A549 (cell line): ENCODE data around the gene ATF4. TPM values are rescaled to one million over a fixed set of nuclear protein-coding genes. Genes with fewer than 3 reads are reported as not detected.
A peak's percentile ranks its signal among the peaks of the same experiment; 100 is the strongest.

Experiments used
- ATAC-seq, 2 experiments: fragments of 200-7000 bp in 1 of 2; fragments of >200 bp in 1 of 2; cut with Nextera tagmentation in 1 of 2; cut with Tn5 transposase in 1 of 2; 3 replicates each; pipeline versions ENCODE4 v1.8.0 to v1.9.1; 2018 to 2020; ENCODE audit warnings: mild to moderate bottlenecking in 1 of 2, moderate library complexity in 1 of 2
- CTCF ChIA-PET: fragments of 300-600 bp; sonication (Branson Sonifier 250); formaldehyde crosslinking; extraction: SDS; loops from one replicate; lab custom pipeline; 2021; ENCODE audit warnings: antibody characterized with exemption, inconsistent platforms; lab: Yijun Ruan, JAX
- POLR2A ChIA-PET: fragments of 350-600 bp; formaldehyde crosslinking; extraction: SDS; loops from one replicate; lab custom pipeline; 2021; ENCODE audit warnings: antibody characterized with exemption, inconsistent platforms; lab: Yijun Ruan, JAX
- DNase-seq, 2 experiments: peaks; one replicate each; pipeline versions ENCODE4 v3.0.0 to v3.0.0-alpha.2; 2011 to 2016; ENCODE audit warnings: low read depth in 1 of 2, low spot score in 1 of 2
- FAIRE-seq: peaks from 2 replicates; lab custom pipeline; 2011; peaks lifted over from hg19 to GRCh38; lab: Jason Lieb, UNC
- H3K27ac ChIP-seq, 2 experiments: fragments of >200 bp; sonication (Bioruptor Twin); formaldehyde crosslinking; 3 replicates each; pipeline ENCODE4 v1.5.1; 2016 to 2017
- H3K4me1 ChIP-seq: fragments of >200 bp; sonication (Bioruptor Twin); formaldehyde crosslinking; 3 replicates; pipeline ENCODE4 v1.6.1; 2016
- H3K4me2 ChIP-seq: fragments of >200 bp; sonication (Bioruptor Twin); formaldehyde crosslinking; 3 replicates; pipeline ENCODE4 v1.6.1; 2016
- H3K4me3 ChIP-seq: fragments of >200 bp; sonication (Bioruptor Twin); formaldehyde crosslinking; 3 replicates; pipeline ENCODE4 v1.5.1; 2016
- H3K9me3 ChIP-seq: fragments of >200 bp; sonication (Bioruptor Twin); formaldehyde crosslinking; 3 replicates; pipeline ENCODE4 v1.6.1; 2016
- CBX8 ChIP-seq: fragments of 200-600 bp; sonication (generic); IDR thresholded peaks from 2 replicates; pipeline ENCODE4 v1.6.1; 2016
- CEBPB ChIP-seq, 2 experiments: fragments of >200 bp in 1 of 2; sonication (Bioruptor Twin) in 1 of 2; formaldehyde crosslinking in 1 of 2; IDR thresholded peaks; 2 replicates each; pipeline ENCODE4 v1.6.1; 2012 to 2016
- EP300 ChIP-seq, 2 experiments: fragments of >200 bp; sonication (Bioruptor Twin); formaldehyde crosslinking; IDR thresholded peaks; 2 replicates in 1 of 2; 3 replicates in 1 of 2; pipeline ENCODE4 v1.6.1; 2016 to 2017
- ESRRA ChIP-seq: fragments of 150-350 bp; IDR thresholded peaks from 2 replicates; pipeline ENCODE4 v1.6.1; 2014; ENCODE audit warnings: mild to moderate bottlenecking, low read length, borderline replicate concordance
- FOSB ChIP-seq: fragments of 250-450 bp; sonication (Bioruptor Pico); IDR thresholded peaks from 2 replicates; pipeline ENCODE4 v1.5.0; 2020; ENCODE audit warnings: mild to moderate bottlenecking, moderate library complexity
- FOXS1 ChIP-seq: fragments of 250-450 bp; sonication (Bioruptor Pico); IDR thresholded peaks from 2 replicates; pipeline ENCODE4 v1.5.0; 2020; ENCODE audit warnings: mild to moderate bottlenecking, moderate library complexity
- HOXA7 ChIP-seq: fragments of 250-450 bp; sonication (Bioruptor Pico); IDR thresholded peaks from 2 replicates; pipeline ENCODE4 v1.5.0; 2020; ENCODE audit warnings: mild to moderate bottlenecking, moderate library complexity
- HOXB13 ChIP-seq: fragments of 250-450 bp; sonication (Bioruptor Pico); IDR thresholded peaks from 2 replicates; pipeline ENCODE4 v1.5.0; 2020; ENCODE audit warnings: low read depth, mild to moderate bottlenecking, moderate library complexity
- JUN ChIP-seq, 2 experiments: fragments of >200 bp; sonication (Bioruptor Twin); formaldehyde crosslinking; IDR thresholded peaks; 2 replicates in 1 of 2; 3 replicates in 1 of 2; pipeline ENCODE4 v1.6.1; 2016 to 2017
- JUNB ChIP-seq: fragments of >200 bp; sonication (Bioruptor Twin); formaldehyde crosslinking; IDR thresholded peaks from 2 replicates; pipeline ENCODE4 v1.6.1; 2016
- MYC ChIP-seq: IDR thresholded peaks from 2 replicates; pipeline ENCODE4 v1.6.1; 2012; ENCODE audit warnings: mild to moderate bottlenecking, inconsistent platforms, low read length, improper control_type of control experiment, borderline replicate concordance
- NPAS2 ChIP-seq: fragments of 250-450 bp; sonication (Bioruptor Pico); IDR thresholded peaks from 2 replicates; pipeline ENCODE4 v1.8.0; 2022; ENCODE audit warnings: mild to moderate bottlenecking, moderate library complexity, borderline replicate concordance
- POLR2AphosphoS2 ChIP-seq: conservative IDR thresholded peaks from 2 replicates; pipeline ENCODE4 v1.6.1; 2012; ENCODE audit warnings: low read length, improper control_type of control experiment, inconsistent platforms
- RAD21 ChIP-seq, 2 experiments: fragments of >200 bp in 1 of 2; sonication (Bioruptor Twin) in 1 of 2; formaldehyde crosslinking in 1 of 2; IDR thresholded peaks in 1 of 2; conservative IDR thresholded peaks in 1 of 2; 2 replicates in 1 of 2; 3 replicates in 1 of 2; pipeline ENCODE4 v1.6.1; 2012 to 2018; ENCODE audit warnings: inconsistent platforms in 1 of 2
- RARB ChIP-seq: fragments of 250-450 bp; sonication (Bioruptor Pico); IDR thresholded peaks from 2 replicates; pipeline ENCODE4 v1.8.0; 2021; ENCODE audit warnings: mild to moderate bottlenecking, moderate library complexity
- RCOR1 ChIP-seq: fragments of 150-350 bp; IDR thresholded peaks from 2 replicates; pipeline ENCODE4 v1.6.1; 2014; ENCODE audit warnings: antibody characterized with exemption, low read length, low read depth
- SMC3 ChIP-seq: fragments of >200 bp; sonication (Bioruptor Twin); formaldehyde crosslinking; IDR thresholded peaks from 3 replicates; pipeline ENCODE4 v1.6.1; 2018; ENCODE audit warnings: inconsistent platforms
- SREBF2 ChIP-seq: fragments of 450-650 bp; IDR thresholded peaks from 2 replicates; pipeline ENCODE4 v1.6.1; 2014; ENCODE audit warnings: mild to moderate bottlenecking, moderate library complexity
- ZC3H11A ChIP-seq: fragments of 450-650 bp; IDR thresholded peaks from 2 replicates; pipeline ENCODE4 v1.6.1; 2014; ENCODE audit warnings: antibody characterized with exemption, mild to moderate bottlenecking
- WGBS: methylation state at CpG from one replicate; pipeline ENCODE4 v1.1.6; 2017; ENCODE audit errors: missing lambda C conversion rate; 5-methylcytosine and 5-hydroxymethylcytosine counted together
- polyA plus RNA-seq, 4 experiments: library from polyadenylated mRNA; depleted of rRNA in 3 of 4; stranded (reverse); fragments of >200 nt; fragmentation: RNase III in 1 of 4; extraction: RNeasy Plus Mini Kit Qiagen cat#74134 plus additional on column Dnase treatment in 1 of 4; gene quantifications; 2 replicates in 3 of 4; 3 replicates in 1 of 4; pipeline ENCODE4 v1.2.3, GENCODE V29; 2011 to 2017
- TF ChIP-seq, protein P1 (sequence below): fragments of 200-600 bp; sonication (generic); IDR thresholded peaks from 2 replicates; pipeline ENCODE4 v1.6.1; 2016; ENCODE audit warnings: antibody characterized with exemption, mild to moderate bottlenecking, moderate library complexity
- TF ChIP-seq, protein P2 (sequence below): IDR thresholded peaks from 2 replicates; pipeline ENCODE4 v1.6.1; 2012
- TF ChIP-seq, protein P3 (sequence below): fragments of 250-450 bp; sonication (Bioruptor Pico); IDR thresholded peaks from 2 replicates; pipeline ENCODE4 v1.5.0; 2021; ENCODE audit warnings: mild to moderate bottlenecking, moderate library complexity, borderline replicate concordance
- TF ChIP-seq, protein P4 (sequence below): fragments of >200 bp; sonication (Bioruptor Twin); formaldehyde crosslinking; IDR thresholded peaks from 3 replicates; pipeline ENCODE4 v1.6.1; 2016
- TF ChIP-seq, protein P5 (sequence below): fragments of 450-650 bp; IDR thresholded peaks from 2 replicates; pipeline ENCODE4 v1.6.1; 2014; ENCODE audit warnings: antibody characterized with exemption
- TF ChIP-seq, protein P6 (sequence below): fragments of >200 bp; sonication (Bioruptor Twin); formaldehyde crosslinking; IDR thresholded peaks from 3 replicates; pipeline ENCODE4 v1.5.1; 2016

Gene ATF4
- polyA plus RNA-seq, 2 of the 4 experiments (the other 2 are of a cell fraction): 242 to 593 TPM

DNA sequence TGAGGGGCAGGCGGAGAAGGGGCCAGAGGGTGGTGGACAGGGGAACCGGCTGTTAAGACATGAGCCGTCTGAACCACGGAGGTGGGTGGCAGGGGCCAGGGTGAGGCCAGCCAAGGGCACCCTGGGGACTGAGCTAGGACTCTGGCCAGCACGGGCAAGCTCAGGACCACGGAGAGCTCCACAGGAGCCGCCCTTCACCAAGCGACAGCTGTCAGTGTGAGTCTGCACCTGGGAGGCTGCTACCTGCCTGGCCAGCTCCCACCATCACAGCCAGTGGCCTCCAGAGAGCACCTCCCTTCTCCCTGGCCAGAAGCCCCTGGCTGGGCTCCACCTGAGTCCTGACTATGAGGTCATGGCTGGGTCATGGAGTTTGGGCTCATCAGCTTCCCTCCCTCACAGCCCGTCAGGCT, 41.9 kb upstream of the ATF4 start:
- DNase-seq: no peak
- peak in 1 of 2 experiments; percentile 56; a peak in 4 of 6 replicates for ATAC-seq
- no peak for FAIRE-seq
- 67% methylated on average over 4 of the region's 9 CpGs for WGBS
- TF ChIP-seq RARB (CRISPR knock-in tag): no peak
- TF ChIP-seq, protein P1, sequence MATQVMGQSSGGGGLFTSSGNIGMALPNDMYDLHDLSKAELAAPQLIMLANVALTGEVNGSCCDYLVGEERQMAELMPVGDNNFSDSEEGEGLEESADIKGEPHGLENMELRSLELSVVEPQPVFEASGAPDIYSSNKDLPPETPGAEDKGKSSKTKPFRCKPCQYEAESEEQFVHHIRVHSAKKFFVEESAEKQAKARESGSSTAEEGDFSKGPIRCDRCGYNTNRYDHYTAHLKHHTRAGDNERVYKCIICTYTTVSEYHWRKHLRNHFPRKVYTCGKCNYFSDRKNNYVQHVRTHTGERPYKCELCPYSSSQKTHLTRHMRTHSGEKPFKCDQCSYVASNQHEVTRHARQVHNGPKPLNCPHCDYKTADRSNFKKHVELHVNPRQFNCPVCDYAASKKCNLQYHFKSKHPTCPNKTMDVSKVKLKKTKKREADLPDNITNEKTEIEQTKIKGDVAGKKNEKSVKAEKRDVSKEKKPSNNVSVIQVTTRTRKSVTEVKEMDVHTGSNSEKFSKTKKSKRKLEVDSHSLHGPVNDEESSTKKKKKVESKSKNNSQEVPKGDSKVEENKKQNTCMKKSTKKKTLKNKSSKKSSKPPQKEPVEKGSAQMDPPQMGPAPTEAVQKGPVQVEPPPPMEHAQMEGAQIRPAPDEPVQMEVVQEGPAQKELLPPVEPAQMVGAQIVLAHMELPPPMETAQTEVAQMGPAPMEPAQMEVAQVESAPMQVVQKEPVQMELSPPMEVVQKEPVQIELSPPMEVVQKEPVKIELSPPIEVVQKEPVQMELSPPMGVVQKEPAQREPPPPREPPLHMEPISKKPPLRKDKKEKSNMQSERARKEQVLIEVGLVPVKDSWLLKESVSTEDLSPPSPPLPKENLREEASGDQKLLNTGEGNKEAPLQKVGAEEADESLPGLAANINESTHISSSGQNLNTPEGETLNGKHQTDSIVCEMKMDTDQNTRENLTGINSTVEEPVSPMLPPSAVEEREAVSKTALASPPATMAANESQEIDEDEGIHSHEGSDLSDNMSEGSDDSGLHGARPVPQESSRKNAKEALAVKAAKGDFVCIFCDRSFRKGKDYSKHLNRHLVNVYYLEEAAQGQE: peak; percentile 86
- ChIA-PET POLR2A (no interaction called here), CTCF (interaction anchor here (1.2 to 2.3 kb wide), 6 partner anchors 14 to 343 kb away, joined by 3 to 8 read pairs (median 4); no protein-coding TSS in a partner anchor)
- H3K4me2 ChIP-seq: no peak overlapping the region
- peaks cover 7% of the 10 kb centered on the region; the same call in 1 of the 3 replicates for H3K4me1 ChIP-seq
- no peak overlapping the region for H3K4me3 ChIP-seq
- no peak overlapping the region for H3K27ac ChIP-seq
- no peaks in the 10 kb centered on the region for H3K9me3 ChIP-seq

DNA sequence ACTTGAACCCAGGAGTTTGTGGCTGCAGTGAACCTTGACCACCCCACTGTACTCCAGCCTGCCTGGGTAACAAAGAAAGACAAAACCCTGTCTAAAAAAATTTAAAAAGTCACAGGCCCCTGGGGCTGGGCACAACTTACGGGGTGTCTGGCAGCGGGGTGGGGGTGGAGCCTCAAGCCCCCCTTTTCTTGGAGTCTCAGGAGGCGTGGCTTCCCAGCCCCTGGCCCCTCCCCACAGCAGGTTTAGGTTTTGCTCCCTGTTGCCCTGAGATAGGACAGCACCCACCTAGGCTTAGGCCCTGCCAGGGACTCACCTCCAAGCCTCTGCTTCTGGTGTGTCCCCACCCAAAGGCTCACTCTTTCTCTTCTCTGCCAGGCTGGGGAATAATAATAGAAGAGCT, 41.1 kb upstream of the ATF4 start:
- peaks cover 4% of the 10 kb centered on the region; the same call in 1 of the 3 replicates for H3K4me1 ChIP-seq
- no peak overlapping the region for H3K4me3 ChIP-seq
- no peak for ATAC-seq
- TF ChIP-seq CBX8: no peak
- TF ChIP-seq NPAS2 (CRISPR knock-in tag): no peak
- TF ChIP-seq MYC: no peak
- TF ChIP-seq HOXB13: no peak
- TF ChIP-seq JUNB: no peak
- TF ChIP-seq FOXS1: no peak
- TF ChIP-seq HOXA7 (CRISPR knock-in tag): no peak
- TF ChIP-seq, protein P2, sequence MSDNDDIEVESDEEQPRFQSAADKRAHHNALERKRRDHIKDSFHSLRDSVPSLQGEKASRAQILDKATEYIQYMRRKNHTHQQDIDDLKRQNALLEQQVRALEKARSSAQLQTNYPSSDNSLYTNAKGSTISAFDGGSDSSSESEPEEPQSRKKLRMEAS: no peak
- TF ChIP-seq, all 56 proteins: peak for 0
- ChIA-PET POLR2A (no interaction called here), CTCF (interaction anchor here (1.2 to 6.4 kb wide), 4 partner anchors 14 to 343 kb away, joined by 4 to 43 read pairs (median 6); no protein-coding TSS in a partner anchor)
- no peak overlapping the region for H3K27ac ChIP-seq
- DNase-seq (no peak), FAIRE-seq (no peak)
- H3K9me3 ChIP-seq: no peaks in the 10 kb centered on the region
- no peak overlapping the region for H3K4me2 ChIP-seq
- WGBS: 14% methylated on average over 1 of the region's 3 CpGs

DNA sequence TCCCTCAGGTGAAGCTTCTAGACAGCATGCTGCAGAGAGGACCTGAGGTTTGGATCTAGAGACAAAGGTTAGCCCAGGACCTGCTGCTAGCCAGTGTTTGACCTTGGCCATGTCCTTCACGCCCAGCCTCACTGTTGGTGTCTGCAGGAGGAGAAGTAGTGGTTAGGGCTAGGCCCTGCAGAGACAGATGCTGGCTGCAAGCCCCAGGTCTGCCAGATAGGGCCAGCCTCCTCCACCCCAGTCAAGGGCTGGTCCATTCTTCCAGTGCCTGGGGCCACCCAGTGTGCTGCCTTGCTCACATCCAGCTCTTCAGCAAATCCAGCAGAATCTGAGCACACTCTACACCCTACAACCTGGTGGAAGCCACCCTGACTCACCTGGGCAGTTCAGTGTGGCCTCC, 39.8 kb upstream of the ATF4 start:
- FAIRE-seq: no peak
- H3K4me1 ChIP-seq: no peaks in the 10 kb centered on the region
- no peak overlapping the region for H3K4me3 ChIP-seq
- H3K9me3 ChIP-seq: no peaks in the 10 kb centered on the region
- WGBS: 57% methylated on average over 1 of the region's 1 CpG
- DNase-seq: no peak
- ATAC-seq: no peak
- ChIA-PET POLR2A (no interaction called here), CTCF (interaction anchor here (2.3 to 6.4 kb wide), 2 partner anchors 13 to 16 kb away, joined by 8 to 43 read pairs; no protein-coding TSS in a partner anchor)
- H3K4me2 ChIP-seq: no peak overlapping the region
- no peak overlapping the region for H3K27ac ChIP-seq
- TF ChIP-seq, protein P3, sequence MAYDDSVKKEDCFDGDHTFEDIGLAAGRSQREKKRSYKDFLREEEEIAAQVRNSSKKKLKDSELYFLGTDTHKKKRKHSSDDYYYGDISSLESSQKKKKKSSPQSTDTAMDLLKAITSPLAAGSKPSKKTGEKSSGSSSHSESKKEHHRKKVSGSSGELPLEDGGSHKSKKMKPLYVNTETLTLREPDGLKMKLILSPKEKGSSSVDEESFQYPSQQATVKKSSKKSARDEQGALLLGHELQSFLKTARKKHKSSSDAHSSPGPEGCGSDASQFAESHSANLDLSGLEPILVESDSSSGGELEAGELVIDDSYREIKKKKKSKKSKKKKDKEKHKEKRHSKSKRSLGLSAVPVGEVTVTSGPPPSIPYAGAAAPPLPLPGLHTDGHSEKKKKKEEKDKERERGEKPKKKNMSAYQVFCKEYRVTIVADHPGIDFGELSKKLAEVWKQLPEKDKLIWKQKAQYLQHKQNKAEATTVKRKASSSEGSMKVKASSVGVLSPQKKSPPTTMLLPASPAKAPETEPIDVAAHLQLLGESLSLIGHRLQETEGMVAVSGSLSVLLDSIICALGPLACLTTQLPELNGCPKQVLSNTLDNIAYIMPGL (CRISPR knock-in tag): no peak
- TF ChIP-seq JUN (IDR thresholded peaks at IDR 0.05) (no peak), RAD21 (conservative IDR thresholded peaks at IDR 0.05 in 1 of 2, IDR thresholded peaks at IDR 0.05 in 1 of 2) (no peak), POLR2AphosphoS2 (no peak), EP300 (IDR thresholded peaks at IDR 0.05) (no peak), CEBPB (IDR thresholded peaks at IDR 0.05) (no peak), RCOR1 (no peak), ZC3H11A (no peak), FOSB (CRISPR knock-in tag) (no peak), SMC3 (no peak), SREBF2 (no peak), ESRRA (no peak)
- TF ChIP-seq, protein P2: no peak
- TF ChIP-seq, protein P4, sequence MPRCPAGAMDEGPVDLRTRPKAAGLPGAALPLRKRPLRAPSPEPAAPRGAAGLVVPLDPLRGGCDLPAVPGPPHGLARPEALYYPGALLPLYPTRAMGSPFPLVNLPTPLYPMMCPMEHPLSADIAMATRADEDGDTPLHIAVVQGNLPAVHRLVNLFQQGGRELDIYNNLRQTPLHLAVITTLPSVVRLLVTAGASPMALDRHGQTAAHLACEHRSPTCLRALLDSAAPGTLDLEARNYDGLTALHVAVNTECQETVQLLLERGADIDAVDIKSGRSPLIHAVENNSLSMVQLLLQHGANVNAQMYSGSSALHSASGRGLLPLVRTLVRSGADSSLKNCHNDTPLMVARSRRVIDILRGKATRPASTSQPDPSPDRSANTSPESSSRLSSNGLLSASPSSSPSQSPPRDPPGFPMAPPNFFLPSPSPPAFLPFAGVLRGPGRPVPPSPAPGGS: no peak
- TF ChIP-seq, protein P5, sequence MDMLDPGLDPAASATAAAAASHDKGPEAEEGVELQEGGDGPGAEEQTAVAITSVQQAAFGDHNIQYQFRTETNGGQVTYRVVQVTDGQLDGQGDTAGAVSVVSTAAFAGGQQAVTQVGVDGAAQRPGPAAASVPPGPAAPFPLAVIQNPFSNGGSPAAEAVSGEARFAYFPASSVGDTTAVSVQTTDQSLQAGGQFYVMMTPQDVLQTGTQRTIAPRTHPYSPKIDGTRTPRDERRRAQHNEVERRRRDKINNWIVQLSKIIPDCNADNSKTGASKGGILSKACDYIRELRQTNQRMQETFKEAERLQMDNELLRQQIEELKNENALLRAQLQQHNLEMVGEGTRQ: no peak
- TF ChIP-seq, protein P6, sequence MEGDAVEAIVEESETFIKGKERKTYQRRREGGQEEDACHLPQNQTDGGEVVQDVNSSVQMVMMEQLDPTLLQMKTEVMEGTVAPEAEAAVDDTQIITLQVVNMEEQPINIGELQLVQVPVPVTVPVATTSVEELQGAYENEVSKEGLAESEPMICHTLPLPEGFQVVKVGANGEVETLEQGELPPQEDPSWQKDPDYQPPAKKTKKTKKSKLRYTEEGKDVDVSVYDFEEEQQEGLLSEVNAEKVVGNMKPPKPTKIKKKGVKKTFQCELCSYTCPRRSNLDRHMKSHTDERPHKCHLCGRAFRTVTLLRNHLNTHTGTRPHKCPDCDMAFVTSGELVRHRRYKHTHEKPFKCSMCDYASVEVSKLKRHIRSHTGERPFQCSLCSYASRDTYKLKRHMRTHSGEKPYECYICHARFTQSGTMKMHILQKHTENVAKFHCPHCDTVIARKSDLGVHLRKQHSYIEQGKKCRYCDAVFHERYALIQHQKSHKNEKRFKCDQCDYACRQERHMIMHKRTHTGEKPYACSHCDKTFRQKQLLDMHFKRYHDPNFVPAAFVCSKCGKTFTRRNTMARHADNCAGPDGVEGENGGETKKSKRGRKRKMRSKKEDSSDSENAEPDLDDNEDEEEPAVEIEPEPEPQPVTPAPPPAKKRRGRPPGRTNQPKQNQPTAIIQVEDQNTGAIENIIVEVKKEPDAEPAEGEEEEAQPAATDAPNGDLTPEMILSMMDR: no peak
